DOHH2 (cell line): ENCODE results near the gene LIMS2.

Source experiments
- CTCF ChIP-seq: fragments of 200-600 bp; sonication (generic); IDR thresholded peaks from one replicate; pipeline ENCODE4 v1.5.1; 2014; ENCODE audit warnings: antibody characterized with exemption, mild to moderate bottlenecking, low read depth, low read length; ENCODE audit not compliant: poor library complexity, severe bottlenecking
- EZH2phosphoT487 ChIP-seq: fragments of 200-600 bp; sonication (generic); IDR thresholded peaks from 2 replicates; pipeline ENCODE4 v1.6.1; 2017; ENCODE audit warnings: borderline replicate concordance, mild to moderate bottlenecking, antibody characterized with exemption, low read length, moderate library complexity, mixed read lengths

GRCh38 chr2:127645395-127646291 is 29.7 kb downstream of the LIMS2 start, which contains the start of gene GPR17:
- TF ChIP-seq CTCF (no peak), EZH2phosphoT487 (no peak)
